KMS-11 (cell line): Measurements from ENCODE around the gene NRXN3.

Experiments used
- H2AFZ ChIP-seq: fragments of 200-600 bp; sonication (generic); 2 replicates; pipeline ENCODE4 v1.6.1; 2016; ENCODE audit warnings: antibody characterized with exemption, mixed run types, low read depth
- H3K27ac ChIP-seq: fragments of 200-600 bp; sonication (generic); 2 replicates; pipeline ENCODE4 v1.6.1; 2016; ENCODE audit warnings: mild to moderate bottlenecking, mixed run types
- H3K27me3 ChIP-seq: fragments of 200-600 bp; sonication (generic); 2 replicates; pipeline ENCODE4 v1.6.1; 2017; ENCODE audit warnings: mild to moderate bottlenecking, low read depth, mixed run types, moderate library complexity; ENCODE audit not compliant: insufficient read depth
- H3K36me3 ChIP-seq: fragments of 200-600 bp; sonication (generic); 2 replicates; pipeline ENCODE4 v1.6.1; 2017; ENCODE audit warnings: mild to moderate bottlenecking, mixed run types; ENCODE audit not compliant: insufficient read depth
- H3K4me1 ChIP-seq: fragments of 200-600 bp; sonication (generic); 2 replicates; pipeline ENCODE4 v1.6.1; 2016; ENCODE audit warnings: mild to moderate bottlenecking, low read depth, mixed run types; ENCODE audit not compliant: poor library complexity, severe bottlenecking
- H3K4me2 ChIP-seq: fragments of 200-600 bp; sonication (generic); 2 replicates; pipeline ENCODE4 v1.7.0; 2016; ENCODE audit warnings: mild to moderate bottlenecking, mixed run types
- H3K4me3 ChIP-seq: fragments of 200-600 bp; sonication (generic); IDR thresholded peaks from 2 replicates; pipeline ENCODE4 v1.6.1; 2017; ENCODE audit warnings: low read depth, low read length, mixed read lengths; ENCODE audit not compliant: insufficient read depth
- H3K79me2 ChIP-seq: fragments of 200-600 bp; sonication (generic); 2 replicates; pipeline ENCODE4 v1.6.1; 2016; ENCODE audit warnings: low read depth, mixed run types; ENCODE audit not compliant: insufficient read depth
- H3K9ac ChIP-seq: fragments of 200-600 bp; sonication (generic); 2 replicates; pipeline ENCODE4 v1.6.1; 2016; ENCODE audit warnings: mild to moderate bottlenecking, mixed run types
- H4K20me1 ChIP-seq: fragments of 200-600 bp; sonication (generic); 2 replicates; pipeline ENCODE4 v1.6.1; 2016; ENCODE audit warnings: mild to moderate bottlenecking, mixed run types; ENCODE audit not compliant: insufficient read depth
- TF ChIP-seq, protein P1 (sequence below): fragments of 200-600 bp; sonication (generic); conservative IDR thresholded peaks from 2 replicates; pipeline ENCODE4 v1.6.1; 2017; ENCODE audit warnings: low read depth, mild to moderate bottlenecking, antibody characterized with exemption, low read length, moderate library complexity, mixed read lengths

NRXN3 gene

DNA sequence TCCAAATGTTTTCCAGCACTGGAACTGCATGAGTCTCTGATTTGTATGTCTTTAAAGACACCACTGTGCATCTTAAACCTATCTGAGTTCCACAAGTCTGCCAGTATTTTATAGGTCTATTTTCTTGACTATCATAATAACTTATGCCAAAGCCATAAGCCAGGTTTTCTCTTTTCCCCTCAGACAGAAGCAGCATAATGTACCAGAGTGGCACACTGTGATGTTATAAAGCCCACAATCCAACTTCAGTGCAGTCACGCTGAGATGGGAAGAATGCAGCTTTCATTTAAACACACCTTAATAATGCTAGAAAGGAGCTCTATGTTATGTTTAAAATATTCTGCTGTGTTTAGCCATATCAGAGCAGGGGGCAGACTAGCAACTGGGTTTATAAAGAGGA lies 1117.8 kb downstream of the NRXN3 start:
- Histone ChIP-seq H4K20me1 (no peaks in the 10 kb centered on the region), H3K4me3 (no peak overlapping the region), H3K27me3 (no peaks in the 10 kb centered on the region), H3K27ac (no peak overlapping the region), H2AFZ (no peak overlapping the region), H3K4me1 (no peaks in the 10 kb centered on the region), H3K36me3 (no peaks in the 10 kb centered on the region), H3K4me2 (no peak overlapping the region), H3K79me2 (no peaks in the 10 kb centered on the region), H3K9ac (no peak overlapping the region)
- TF ChIP-seq, protein P1, sequence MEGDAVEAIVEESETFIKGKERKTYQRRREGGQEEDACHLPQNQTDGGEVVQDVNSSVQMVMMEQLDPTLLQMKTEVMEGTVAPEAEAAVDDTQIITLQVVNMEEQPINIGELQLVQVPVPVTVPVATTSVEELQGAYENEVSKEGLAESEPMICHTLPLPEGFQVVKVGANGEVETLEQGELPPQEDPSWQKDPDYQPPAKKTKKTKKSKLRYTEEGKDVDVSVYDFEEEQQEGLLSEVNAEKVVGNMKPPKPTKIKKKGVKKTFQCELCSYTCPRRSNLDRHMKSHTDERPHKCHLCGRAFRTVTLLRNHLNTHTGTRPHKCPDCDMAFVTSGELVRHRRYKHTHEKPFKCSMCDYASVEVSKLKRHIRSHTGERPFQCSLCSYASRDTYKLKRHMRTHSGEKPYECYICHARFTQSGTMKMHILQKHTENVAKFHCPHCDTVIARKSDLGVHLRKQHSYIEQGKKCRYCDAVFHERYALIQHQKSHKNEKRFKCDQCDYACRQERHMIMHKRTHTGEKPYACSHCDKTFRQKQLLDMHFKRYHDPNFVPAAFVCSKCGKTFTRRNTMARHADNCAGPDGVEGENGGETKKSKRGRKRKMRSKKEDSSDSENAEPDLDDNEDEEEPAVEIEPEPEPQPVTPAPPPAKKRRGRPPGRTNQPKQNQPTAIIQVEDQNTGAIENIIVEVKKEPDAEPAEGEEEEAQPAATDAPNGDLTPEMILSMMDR = no peak

GRCh38 chr14:79293482-79294177 lies 1123.5 kb downstream of the NRXN3 start:
- Histone ChIP-seq H4K20me1 (no peaks in the 10 kb centered on the region), H3K27me3 (no peaks in the 10 kb centered on the region), H3K4me3 (no peak overlapping the region), H3K4me2 (no peak overlapping the region), H3K9ac (no peak overlapping the region), H3K36me3 (no peaks in the 10 kb centered on the region), H3K79me2 (no peaks in the 10 kb centered on the region), H3K27ac (no peak overlapping the region), H3K4me1 (no peaks in the 10 kb centered on the region), H2AFZ (no peak overlapping the region)
- TF ChIP-seq, protein P1 = no peak

GRCh38 chr14:79294499-79294898 lies 1124.3 kb downstream of the NRXN3 start:
- H4K20me1 ChIP-seq = no peaks in the 10 kb centered on the region
- no peak overlapping the region for H2AFZ ChIP-seq
- no peak overlapping the region for H3K4me2 ChIP-seq
- H3K36me3 ChIP-seq = no peaks in the 10 kb centered on the region
- H3K9ac ChIP-seq = no peak overlapping the region
- no peak overlapping the region for H3K4me3 ChIP-seq
- no peaks in the 10 kb centered on the region for H3K79me2 ChIP-seq
- TF ChIP-seq, protein P1 = no peak
- H3K4me1 ChIP-seq = no peaks in the 10 kb centered on the region
- no peaks in the 10 kb centered on the region for H3K27me3 ChIP-seq
- H3K27ac ChIP-seq = no peak overlapping the region

- no peak overlapping the region for H3K4me2 ChIP-seq
- H4K20me1 ChIP-seq = no peaks in the 10 kb centered on the region
- H3K79me2 ChIP-seq = no peaks in the 10 kb centered on the region
- no peaks in the 10 kb centered on the region for H3K4me1 ChIP-seq
- H3K4me3 ChIP-seq = no peak overlapping the region
- no peaks in the 10 kb centered on the region for H3K27me3 ChIP-seq
- H3K36me3 ChIP-seq = no peaks in the 10 kb centered on the region
- H3K27ac ChIP-seq = no peak overlapping the region
- H2AFZ ChIP-seq = no peak overlapping the region
- TF ChIP-seq, protein P1 = no peak
- no peak overlapping the region for H3K9ac ChIP-seq
Observed at GRCh38 chr14:79295385-79295784, 1125.2 kb downstream of the NRXN3 start.
